PC-9 (cell line): ENCODE data around the gene SPAG9. TPM values are rescaled to one million over a fixed set of nuclear protein-coding genes. Genes with fewer than 3 reads are reported as not detected.

Experiments
- BruUV-seq: library from RNA; stranded (reverse); fragments of 400-500 nt; replicated peaks from 2 replicates; lab custom pipeline; 2021; lab: Mats Ljungman, UMichigan
- CTCF ChIA-PET: fragments of 300-600 bp; sonication (Branson Sonifier 250); formaldehyde crosslinking; loops from one replicate; lab custom pipeline; 2022; ENCODE audit warnings: antibody characterized with exemption; lab: Charles Lee
- POLR2A ChIA-PET: fragments of 300-600 bp; sonication (Branson Sonifier 250); formaldehyde crosslinking; loops from one replicate; lab custom pipeline; 2022; ENCODE audit warnings: antibody characterized with exemption; ENCODE audit not compliant: unreplicated experiment; lab: Charles Lee
- DNase-seq, 2 experiments: peaks; one replicate each; pipeline versions ENCODE4 v3.0.0 to v3.0.0-alpha.2; 2015 to 2022; ENCODE audit warnings: mixed read lengths in 1 of 2
- H2AFZ ChIP-seq: fragments of 200-600 bp; sonication (generic); 2 replicates; pipeline ENCODE4 v1.8.1; 2017; ENCODE audit warnings: antibody characterized with exemption
- H3F3A ChIP-seq: fragments of 200-600 bp; sonication (generic); 2 replicates; pipeline ENCODE4 v1.8.1; 2017; ENCODE audit warnings: antibody characterized with exemption, mild to moderate bottlenecking, low read depth; ENCODE audit not compliant: insufficient read depth
- H3K27ac ChIP-seq: fragments of 200-600 bp; sonication (generic); 2 replicates; pipeline ENCODE4 v1.6.1; 2016; ENCODE audit warnings: mixed run types
- H3K27me3 ChIP-seq: fragments of 200-600 bp; sonication (generic); 2 replicates; pipeline ENCODE4 v1.6.1; 2016; ENCODE audit warnings: low read depth, mixed run types; ENCODE audit not compliant: insufficient read depth
- H3K36me3 ChIP-seq: fragments of 200-600 bp; sonication (generic); 2 replicates; pipeline ENCODE4 v1.6.1; 2016; ENCODE audit warnings: low read depth, mixed run types
- H3K4me1 ChIP-seq: fragments of 200-600 bp; sonication (generic); replicated peaks from 2 replicates; pipeline ENCODE4 v1.6.1; 2016; ENCODE audit warnings: mixed run types; ENCODE audit not compliant: insufficient read depth
- H3K4me2 ChIP-seq: fragments of 200-600 bp; sonication (generic); 2 replicates; pipeline ENCODE4 v1.6.1; 2017; ENCODE audit warnings: mixed run types
- H3K4me3 ChIP-seq: fragments of 200-600 bp; sonication (generic); 2 replicates; pipeline ENCODE4 v1.6.1; 2016; ENCODE audit warnings: mixed run types
- H3K79me2 ChIP-seq: fragments of 200-600 bp; sonication (generic); 2 replicates; pipeline ENCODE4 v1.6.1; 2017; ENCODE audit warnings: low read depth, mixed run types
- H3K9me2 ChIP-seq: fragments of 200-600 bp; sonication (generic); 2 replicates; pipeline ENCODE4 v1.8.1; 2017; ENCODE audit warnings: mild to moderate bottlenecking; ENCODE audit not compliant: insufficient read depth
- H3K9me3 ChIP-seq: fragments of 200-600 bp; sonication (generic); 2 replicates; pipeline ENCODE4 v1.8.1; 2016; ENCODE audit warnings: low read depth; ENCODE audit not compliant: insufficient read depth
- H4K20me1 ChIP-seq: fragments of 200-600 bp; sonication (generic); 2 replicates; pipeline ENCODE4 v1.8.1; 2017; ENCODE audit not compliant: insufficient read depth
- CTCF ChIP-seq: fragments of 200-600 bp; sonication (generic); conservative IDR thresholded peaks from 2 replicates; pipeline ENCODE4 v1.6.1; 2017; ENCODE audit warnings: mixed run types, antibody characterized with exemption, mild to moderate bottlenecking, moderate library complexity
- EZH2 ChIP-seq: fragments of 200-600 bp; sonication (generic); IDR thresholded peaks from 2 replicates; pipeline ENCODE4 v1.8.0; 2017; ENCODE audit warnings: antibody characterized with exemption, low read depth
- intact Hi-C: fragments of 100-400 bp; cut with micrococcal nuclease; formaldehyde crosslinking; loops from one replicate; pipeline ENCODE4 v1.10.0; 2022; ENCODE audit not compliant: unreplicated experiment
- total RNA-seq: library from RNA; stranded (reverse); gene quantifications from 2 replicates; pipeline ENCODE4 v1.2.3, GENCODE V29; 2021

Gene SPAG9
- total RNA-seq, 1 experiment from 2014 or later: 51.8 TPM

GRCh38 chr17:51035431-51035830, 85.2 kb downstream of the SPAG9 start:
- H3K79me2 ChIP-seq: no peaks in the 10 kb centered on the region

GRCh38 chr17:51034800-51035199, 85.9 kb downstream of the SPAG9 start:
- no TSS peak for BruUV-seq
- Histone ChIP-seq H3K79me2 (no peaks in the 10 kb centered on the region), H3K36me3 (no peaks in the 10 kb centered on the region; the same call in 1 of the 2 replicates), H2AFZ (no peak overlapping the region), H3K4me1 (no peaks in the 10 kb centered on the region), H4K20me1 (no peaks in the 10 kb centered on the region), H3K27me3 (no peaks in the 10 kb centered on the region), H3F3A (peaks cover 6% of the 10 kb centered on the region; the same call in 1 of the 2 replicates), H3K4me3 (no peak overlapping the region), H3K9me3 (no peaks in the 10 kb centered on the region), H3K4me2 (no peak overlapping the region), H3K9me2 (no peaks in the 10 kb centered on the region), H3K27ac (no peak overlapping the region)
- TF ChIP-seq CTCF (no peak), EZH2 (no peak)
- intact Hi-C loops: no loop called here
- no peak for DNase-seq
- POLR2A ChIA-PET: no interaction called here
- CTCF ChIA-PET: no interaction called here

More at GRCh38 chr17:51035431-51035830, 85.2 kb downstream of the SPAG9 start:
- Histone ChIP-seq H3K27ac (no peak overlapping the region), H3K4me2 (no peak overlapping the region), H2AFZ (no peak overlapping the region), H3K9me3 (no peaks in the 10 kb centered on the region), H3F3A (peaks cover 6% of the 10 kb centered on the region; the same call in 1 of the 2 replicates), H3K9me2 (no peaks in the 10 kb centered on the region), H3K4me1 (no peaks in the 10 kb centered on the region), H3K4me3 (no peak overlapping the region), H3K27me3 (no peaks in the 10 kb centered on the region), H3K36me3 (no peaks in the 10 kb centered on the region; the same call in 1 of the 2 replicates), H4K20me1 (no peaks in the 10 kb centered on the region)
- POLR2A ChIA-PET: no interaction called here
- BruUV-seq: no TSS peak
- intact Hi-C loops: no loop called here
- TF ChIP-seq EZH2 (no peak), CTCF (no peak)
- no peak for DNase-seq
- CTCF ChIA-PET: interaction anchor here (0.6 kb wide), 1 partner anchor 125 kb away, joined by 5 read pairs; no protein-coding TSS in a partner anchor

GRCh38 chr17:51032850-51033249, 87.8 kb downstream of the SPAG9 start:
- Histone ChIP-seq H3K4me2 (no peak overlapping the region), H3K27me3 (no peaks in the 10 kb centered on the region), H3K4me1 (no peaks in the 10 kb centered on the region), H3F3A (peaks cover 6% of the 10 kb centered on the region; the same call in 1 of the 2 replicates), H3K79me2 (no peaks in the 10 kb centered on the region), H3K27ac (no peak overlapping the region), H3K36me3 (no peaks in the 10 kb centered on the region), H3K4me3 (no peak overlapping the region), H3K9me3 (no peaks in the 10 kb centered on the region), H4K20me1 (no peaks in the 10 kb centered on the region), H2AFZ (no peak overlapping the region), H3K9me2 (no peaks in the 10 kb centered on the region)
- BruUV-seq: no TSS peak
- DNase-seq: no peak
- ChIA-PET POLR2A (no interaction called here), CTCF (no interaction called here)
- intact Hi-C loops: no loop called here
- TF ChIP-seq EZH2 (no peak), CTCF (no peak)
